HCT116 (cell line): ENCODE measurements around the gene SMYD3. TPM values are rescaled to one million over a fixed set of nuclear protein-coding genes. Genes with fewer than 3 reads are reported as not detected.
"Not testable (repeated sequence)": the region's sequence is repeated elsewhere in the genome, so short reads cannot be mapped to it uniquely, and the experiment has no call there.

Experiments used
- ATAC-seq: fragments of 200-7000 bp; cut with Tn5 transposase; 2 replicates; pipeline ENCODE4 v1.9.1; 2020; ENCODE audit warnings: mild to moderate bottlenecking, moderate library complexity
- BruUV-seq: library from RNA; stranded (reverse); fragments of 400-500 nt; replicated peaks from 2 replicates; lab custom pipeline; 2021; lab: Mats Ljungman, UMichigan
- CTCF ChIA-PET: fragments of 300-600 bp; sonication (Branson Sonifier 250); formaldehyde crosslinking; loops from one replicate; lab custom pipeline; 2021; ENCODE audit warnings: antibody characterized with exemption; lab: Charles Lee
- POLR2A ChIA-PET: fragments of 300-600, 350-600 bp; sonication (Branson Sonifier 250); formaldehyde crosslinking; loops from one replicate; lab custom pipeline; 2021; ENCODE audit warnings: antibody characterized with exemption; lab: Charles Lee
- RAD21 ChIA-PET, 2 experiments: fragments of 300-600 bp; sonication (Branson Sonifier 250); formaldehyde crosslinking; loops; one replicate each; lab custom pipeline; 2023; ENCODE audit warnings: low total read pairs in 2 of 2; ENCODE audit not compliant: uncharacterized antibody in 2 of 2, unreplicated experiment in 2 of 2, low non-redundant PET in 1 of 2; lab: Charles Lee
- DNase-seq: peaks from one replicate; pipeline ENCODE4 v3.0.0-alpha.2; 2010; ENCODE audit warnings: low read depth, low spot score
- H2AFZ ChIP-seq: fragments of 200-600 bp; shearing (Covaris generic), sonication (generic); 2 replicates; pipeline ENCODE4 v1.6.1; 2017; ENCODE audit warnings: low read depth, mixed run types, mixed read lengths, antibody characterized with exemption, low read length; ENCODE audit not compliant: poor library complexity, severe bottlenecking
- H3K27ac ChIP-seq: 2 replicates; pipeline ENCODE4 v1.5.1; 2012; ENCODE audit warnings: low read depth, low read length
- H3K27me3 ChIP-seq: fragments of 200-600 bp; sonication (generic); 2 replicates; pipeline ENCODE4 v1.6.1; 2016; ENCODE audit warnings: mixed run types, low read length, mixed read lengths; ENCODE audit not compliant: insufficient read depth
- H3K36me3 ChIP-seq, 2 experiments: fragments of 200-500 bp in 1 of 2; fragments of 200-600 bp in 1 of 2; sonication (Bioruptor generic) in 1 of 2; sonication (generic) in 1 of 2; 2 replicates each; pipeline versions ENCODE4 v1.5.1 to v1.6.1; 2014 to 2016; ENCODE audit warnings: low read length in 2 of 2, inconsistent platforms in 1 of 2, mixed read lengths in 1 of 2, mixed run types in 1 of 2; ENCODE audit not compliant: insufficient read depth in 2 of 2, control insufficient read depth in 1 of 2
- H3K4me1 ChIP-seq, 2 experiments: fragments of 200-600 bp in 1 of 2; sonication (generic) in 1 of 2; 2 replicates each; pipeline versions ENCODE4 v1.5.1 to v1.6.1; 2012 to 2017; ENCODE audit warnings: low read length in 2 of 2, inconsistent platforms in 1 of 2, mild to moderate bottlenecking in 1 of 2, mixed read lengths in 1 of 2, mixed run types in 1 of 2, moderate library complexity in 1 of 2; ENCODE audit not compliant: insufficient read depth in 2 of 2, control insufficient read depth in 1 of 2
- H3K4me2 ChIP-seq: fragments of 200-600 bp; sonication (generic); 2 replicates; pipeline ENCODE4 v1.6.1; 2017; ENCODE audit warnings: mixed run types, low read length, mixed read lengths
- H3K4me3 ChIP-seq, 2 experiments: fragments of 200-600 bp in 1 of 2; sonication (generic) in 1 of 2; replicated peaks in 1 of 2; 2 replicates each; pipeline ENCODE4 v1.5.1; 2011 to 2016; ENCODE audit warnings: low read length in 2 of 2, control low read depth in 1 of 2, low read depth in 1 of 2, mild to moderate bottlenecking in 1 of 2, mixed read lengths in 1 of 2, mixed run types in 1 of 2
- H3K79me2 ChIP-seq: fragments of 200-600 bp; sonication (generic); 2 replicates; pipeline ENCODE4 v1.6.1; 2017; ENCODE audit warnings: mild to moderate bottlenecking, mixed run types, low read length, moderate library complexity, mixed read lengths; ENCODE audit not compliant: insufficient read depth
- H3K9ac ChIP-seq: fragments of 200-600 bp; sonication (generic); 2 replicates; pipeline ENCODE4 v1.6.1; 2016; ENCODE audit warnings: low read length, mixed read lengths
- H3K9me2 ChIP-seq: fragments of 200-600 bp; sonication (generic), shearing (Covaris generic); 2 replicates; pipeline ENCODE4 v1.6.1; 2017; ENCODE audit warnings: mixed run types, mild to moderate bottlenecking, moderate library complexity; ENCODE audit not compliant: insufficient read depth
- H3K9me3 ChIP-seq, 2 experiments: fragments of 200-500 bp in 1 of 2; fragments of 200-600 bp in 1 of 2; sonication (Bioruptor generic) in 1 of 2; sonication (generic) in 1 of 2; 2 replicates each; pipeline ENCODE4 v1.6.1; 2014 to 2017; ENCODE audit warnings: low read length in 2 of 2, mixed read lengths in 2 of 2, inconsistent platforms in 1 of 2, low read depth in 1 of 2, mild to moderate bottlenecking in 1 of 2, mixed run types in 1 of 2, moderate library complexity in 1 of 2; ENCODE audit not compliant: control insufficient read depth in 1 of 2, insufficient read depth in 1 of 2
- H4K20me1 ChIP-seq: fragments of 200-600 bp; sonication (generic), shearing (Covaris generic); 2 replicates; pipeline ENCODE4 v1.6.1; 2017; ENCODE audit warnings: mixed run types, mild to moderate bottlenecking, moderate library complexity; ENCODE audit not compliant: insufficient read depth
- CEBPB ChIP-seq: IDR thresholded peaks from 2 replicates; pipeline ENCODE4 v1.6.1; 2012; ENCODE audit warnings: low read depth
- EGR1 ChIP-seq: IDR thresholded peaks from 2 replicates; pipeline ENCODE4 v1.6.1; 2012; ENCODE audit warnings: low read depth
- EZH2 ChIP-seq: fragments of 200-600 bp; sonication (generic); IDR thresholded peaks from 2 replicates; pipeline ENCODE4 v1.6.1; 2017; ENCODE audit warnings: antibody characterized with exemption, mixed run types
- EZH2phosphoT487 ChIP-seq: fragments of 200-600 bp; IDR thresholded peaks from 2 replicates; pipeline ENCODE4 v1.6.1; 2018; ENCODE audit warnings: antibody characterized with exemption, borderline replicate concordance
- JUND ChIP-seq: IDR thresholded peaks from 2 replicates; pipeline ENCODE4 v1.6.1; 2012
- POLR2A ChIP-seq: IDR thresholded peaks from 2 replicates; pipeline ENCODE4 v1.7.0; 2011; ENCODE audit warnings: borderline replicate concordance; ENCODE audit not compliant: insufficient read depth, insufficient read length; ENCODE audit errors: extremely low read depth
- RAD21 ChIP-seq: IDR thresholded peaks from 2 replicates; pipeline ENCODE4 v1.6.1; 2012; ENCODE audit warnings: low read depth, mild to moderate bottlenecking
- TCF7L2 ChIP-seq: IDR thresholded peaks from 2 replicates; pipeline ENCODE4 v1.7.0; 2011; ENCODE audit warnings: borderline replicate concordance, inconsistent platforms; ENCODE audit not compliant: insufficient read depth, insufficient read length; ENCODE audit errors: extremely low read depth
- YY1 ChIP-seq: IDR thresholded peaks from 2 replicates; pipeline ENCODE4 v1.6.1; 2011; ENCODE audit warnings: low read length, low read depth, moderate library complexity, mild to moderate bottlenecking; ENCODE audit not compliant: insufficient replicate concordance; ENCODE audit errors: extremely low read depth
- ZNF274 ChIP-seq: fragments of 200-500 bp; sonication (Bioruptor generic); IDR thresholded peaks from 2 replicates; pipeline ENCODE4 v1.6.1; 2014; ENCODE audit warnings: mild to moderate bottlenecking, low read depth, low read length, inconsistent platforms
- intact Hi-C: fragments of 100-400 bp; cut with micrococcal nuclease; formaldehyde crosslinking; loops from 2 replicates; pipeline ENCODE4 v1.10.0; 2022
- total RNA-seq: library from RNA; stranded (reverse); gene quantifications from one replicate; pipeline ENCODE4 v1.2.1, GENCODE V29; 2021; ENCODE audit not compliant: unreplicated experiment
- TF ChIP-seq, protein P1 (sequence below): IDR thresholded peaks from 2 replicates; pipeline ENCODE4 v1.6.1; 2012; ENCODE audit warnings: low read depth
- TF ChIP-seq, protein P2 (sequence below): IDR thresholded peaks from 2 replicates; pipeline ENCODE4 v1.6.1; 2012

SMYD3 gene
- total RNA-seq, 1 experiment from 2014 or later: 33.6 TPM

- BruUV-seq: no TSS peak
- no peak overlapping the region for H2AFZ ChIP-seq
- H3K9me3 ChIP-seq: no peaks in the 10 kb centered on the region
- H3K9me2 ChIP-seq: no peaks in the 10 kb centered on the region
- ChIA-PET RAD21 (no interaction called here), POLR2A (no interaction called here), CTCF (no interaction called here)
- no peaks in the 10 kb centered on the region for H4K20me1 ChIP-seq
- H3K79me2 ChIP-seq: no peaks in the 10 kb centered on the region
- DNase-seq: no peak
- H3K27ac ChIP-seq: no peak overlapping the region
- TF ChIP-seq EGR1 (no peak), TCF7L2 (no peak), ZNF274 (no peak), RAD21 (no peak), YY1 (no peak), EZH2 (no peak), EZH2phosphoT487 (no peak), JUND (no peak), POLR2A (no peak), CEBPB (no peak)
- TF ChIP-seq, protein P1, sequence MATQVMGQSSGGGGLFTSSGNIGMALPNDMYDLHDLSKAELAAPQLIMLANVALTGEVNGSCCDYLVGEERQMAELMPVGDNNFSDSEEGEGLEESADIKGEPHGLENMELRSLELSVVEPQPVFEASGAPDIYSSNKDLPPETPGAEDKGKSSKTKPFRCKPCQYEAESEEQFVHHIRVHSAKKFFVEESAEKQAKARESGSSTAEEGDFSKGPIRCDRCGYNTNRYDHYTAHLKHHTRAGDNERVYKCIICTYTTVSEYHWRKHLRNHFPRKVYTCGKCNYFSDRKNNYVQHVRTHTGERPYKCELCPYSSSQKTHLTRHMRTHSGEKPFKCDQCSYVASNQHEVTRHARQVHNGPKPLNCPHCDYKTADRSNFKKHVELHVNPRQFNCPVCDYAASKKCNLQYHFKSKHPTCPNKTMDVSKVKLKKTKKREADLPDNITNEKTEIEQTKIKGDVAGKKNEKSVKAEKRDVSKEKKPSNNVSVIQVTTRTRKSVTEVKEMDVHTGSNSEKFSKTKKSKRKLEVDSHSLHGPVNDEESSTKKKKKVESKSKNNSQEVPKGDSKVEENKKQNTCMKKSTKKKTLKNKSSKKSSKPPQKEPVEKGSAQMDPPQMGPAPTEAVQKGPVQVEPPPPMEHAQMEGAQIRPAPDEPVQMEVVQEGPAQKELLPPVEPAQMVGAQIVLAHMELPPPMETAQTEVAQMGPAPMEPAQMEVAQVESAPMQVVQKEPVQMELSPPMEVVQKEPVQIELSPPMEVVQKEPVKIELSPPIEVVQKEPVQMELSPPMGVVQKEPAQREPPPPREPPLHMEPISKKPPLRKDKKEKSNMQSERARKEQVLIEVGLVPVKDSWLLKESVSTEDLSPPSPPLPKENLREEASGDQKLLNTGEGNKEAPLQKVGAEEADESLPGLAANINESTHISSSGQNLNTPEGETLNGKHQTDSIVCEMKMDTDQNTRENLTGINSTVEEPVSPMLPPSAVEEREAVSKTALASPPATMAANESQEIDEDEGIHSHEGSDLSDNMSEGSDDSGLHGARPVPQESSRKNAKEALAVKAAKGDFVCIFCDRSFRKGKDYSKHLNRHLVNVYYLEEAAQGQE: no peak
- TF ChIP-seq, protein P2, sequence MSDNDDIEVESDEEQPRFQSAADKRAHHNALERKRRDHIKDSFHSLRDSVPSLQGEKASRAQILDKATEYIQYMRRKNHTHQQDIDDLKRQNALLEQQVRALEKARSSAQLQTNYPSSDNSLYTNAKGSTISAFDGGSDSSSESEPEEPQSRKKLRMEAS: no peak
- H3K27me3 ChIP-seq: no peaks in the 10 kb centered on the region
- no peaks in the 10 kb centered on the region for H3K4me1 ChIP-seq
- no peak overlapping the region for H3K4me3 ChIP-seq
- ATAC-seq: no peak
- no peak overlapping the region for H3K9ac ChIP-seq
- H3K4me2 ChIP-seq: no peak overlapping the region
- H3K36me3 ChIP-seq: no peaks in the 10 kb centered on the region
- intact Hi-C loops: no loop called here
These were observed 764.2 kb downstream of the SMYD3 start for GRCh38 chr1:245742896-245743295.

GRCh38 chr1:245740336-245740735 lies 766.7 kb downstream of the SMYD3 start:
- H3K27ac ChIP-seq, H3K9me2 ChIP-seq, RAD21 ChIA-PET, H3K9me3 ChIP-seq, intact Hi-C loops, H3K4me2 ChIP-seq, H3K79me2 ChIP-seq, POLR2A ChIA-PET, DNase-seq, CTCF ChIA-PET, H3K4me1 ChIP-seq, H3K27me3 ChIP-seq, ATAC-seq, H2AFZ ChIP-seq, H3K4me3 ChIP-seq, H3K9ac ChIP-seq, H3K36me3 ChIP-seq, BruUV-seq, H4K20me1 ChIP-seq: not testable (repeated sequence)
